HFFc6 (cell line): ENCODE results near the gene C19orf12. TPM values are rescaled to one million over a fixed set of nuclear protein-coding genes. Genes with fewer than 3 reads are reported as not detected.

Experiments used
- DNase-seq: peaks from one replicate; pipeline ENCODE4 v3.0.0-alpha.2; 2018
- H3K27ac Mint-ChIP-seq: 2 replicates; pipeline ENCODE4 v1.8.0; 2020; ENCODE audit warnings: mild to moderate bottlenecking, mixed read lengths
- H3K27me3 Mint-ChIP-seq: 2 replicates; pipeline ENCODE4 v1.8.0; 2021; ENCODE audit warnings: mild to moderate bottlenecking, moderate library complexity, mixed read lengths; ENCODE audit not compliant: insufficient read depth
- H3K36me3 Mint-ChIP-seq: 2 replicates; pipeline ENCODE4 v1.8.0; 2021; ENCODE audit warnings: low read depth, mixed read lengths
- H3K4me1 Mint-ChIP-seq: 2 replicates; pipeline ENCODE4 v1.8.0; 2020; ENCODE audit warnings: low read depth, mixed read lengths
- H3K4me3 Mint-ChIP-seq: 2 replicates; pipeline ENCODE4 v1.8.0; 2020; ENCODE audit warnings: mild to moderate bottlenecking, moderate library complexity, mixed read lengths
- H3K9me3 Mint-ChIP-seq: 2 replicates; pipeline ENCODE4 v1.8.0; 2020; ENCODE audit warnings: mild to moderate bottlenecking, mixed read lengths
- total RNA-seq, 6 experiments: library from RNA; stranded (reverse); fragmentation: NEBNext Ultra II Directional; extraction: Animal tissue kit (Norgen Biotek cat#: 25700); gene quantifications; 2 replicates in 1 of 6; 3 replicates in 5 of 6; pipeline ENCODE4 v1.2.3, GENCODE V29; 2021
- TF ChIP-seq, protein P1 (sequence below): fragments of 200-600 bp; sonication (generic); IDR thresholded peaks from 2 replicates; pipeline ENCODE4 v1.5.0; 2021; ENCODE audit warnings: antibody characterized with exemption, mild to moderate bottlenecking

Gene C19orf12
- total RNA-seq, 6 experiments from 2014 or later: 23.3 to 32.7 (median 24.7) TPM

GRCh38 chr19:29752450-29753025, 37.5 kb upstream of the C19orf12 start:
- TF ChIP-seq, protein P1, sequence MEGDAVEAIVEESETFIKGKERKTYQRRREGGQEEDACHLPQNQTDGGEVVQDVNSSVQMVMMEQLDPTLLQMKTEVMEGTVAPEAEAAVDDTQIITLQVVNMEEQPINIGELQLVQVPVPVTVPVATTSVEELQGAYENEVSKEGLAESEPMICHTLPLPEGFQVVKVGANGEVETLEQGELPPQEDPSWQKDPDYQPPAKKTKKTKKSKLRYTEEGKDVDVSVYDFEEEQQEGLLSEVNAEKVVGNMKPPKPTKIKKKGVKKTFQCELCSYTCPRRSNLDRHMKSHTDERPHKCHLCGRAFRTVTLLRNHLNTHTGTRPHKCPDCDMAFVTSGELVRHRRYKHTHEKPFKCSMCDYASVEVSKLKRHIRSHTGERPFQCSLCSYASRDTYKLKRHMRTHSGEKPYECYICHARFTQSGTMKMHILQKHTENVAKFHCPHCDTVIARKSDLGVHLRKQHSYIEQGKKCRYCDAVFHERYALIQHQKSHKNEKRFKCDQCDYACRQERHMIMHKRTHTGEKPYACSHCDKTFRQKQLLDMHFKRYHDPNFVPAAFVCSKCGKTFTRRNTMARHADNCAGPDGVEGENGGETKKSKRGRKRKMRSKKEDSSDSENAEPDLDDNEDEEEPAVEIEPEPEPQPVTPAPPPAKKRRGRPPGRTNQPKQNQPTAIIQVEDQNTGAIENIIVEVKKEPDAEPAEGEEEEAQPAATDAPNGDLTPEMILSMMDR: no peak
- no peaks in the 10 kb centered on the region for H3K4me1 Mint-ChIP-seq
- no peaks in the 10 kb centered on the region for H3K36me3 Mint-ChIP-seq
- no peak overlapping the region for H3K27ac Mint-ChIP-seq
- peaks cover 28% of the 10 kb centered on the region for H3K27me3 Mint-ChIP-seq
- DNase-seq: no peak
- no peaks in the 10 kb centered on the region for H3K9me3 Mint-ChIP-seq
- H3K4me3 Mint-ChIP-seq: no peak overlapping the region

- Mint-ChIP-seq H3K4me3 (no peak overlapping the region), H3K9me3 (no peaks in the 10 kb centered on the region), H3K27me3 (peaks cover 28% of the 10 kb centered on the region), H3K27ac (no peak overlapping the region), H3K36me3 (no peaks in the 10 kb centered on the region), H3K4me1 (no peaks in the 10 kb centered on the region)
- TF ChIP-seq, protein P1: no peak
- no peak for DNase-seq
Observed at GRCh38 chr19:29751932-29752331, 36.9 kb upstream of the C19orf12 start.

DNA sequence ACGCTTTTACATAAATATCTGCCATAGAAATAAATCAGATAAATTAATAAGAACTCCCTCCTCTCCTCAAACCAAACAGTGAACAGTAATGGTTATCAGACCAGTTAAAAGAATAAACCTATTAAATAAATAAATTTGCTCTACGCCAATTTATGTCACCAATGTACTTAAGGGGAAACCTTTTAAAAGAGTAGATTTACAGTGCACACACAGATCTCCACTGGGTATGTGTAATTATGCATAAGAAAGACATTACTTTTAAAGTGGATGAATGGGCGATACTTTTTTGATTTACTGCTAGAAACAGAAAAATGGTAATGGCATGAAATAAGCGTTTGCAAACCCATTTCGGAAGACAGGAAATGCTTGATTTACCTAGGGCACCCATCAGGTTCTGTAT, 34.9 kb upstream of the C19orf12 start:
- Mint-ChIP-seq H3K9me3 (no peaks in the 10 kb centered on the region), H3K27ac (no peak overlapping the region), H3K4me1 (no peaks in the 10 kb centered on the region), H3K4me3 (no peak overlapping the region), H3K36me3 (no peaks in the 10 kb centered on the region), H3K27me3 (peaks cover 22% of the 10 kb centered on the region)
- no peak for DNase-seq
- TF ChIP-seq, protein P1: no peak

DNA sequence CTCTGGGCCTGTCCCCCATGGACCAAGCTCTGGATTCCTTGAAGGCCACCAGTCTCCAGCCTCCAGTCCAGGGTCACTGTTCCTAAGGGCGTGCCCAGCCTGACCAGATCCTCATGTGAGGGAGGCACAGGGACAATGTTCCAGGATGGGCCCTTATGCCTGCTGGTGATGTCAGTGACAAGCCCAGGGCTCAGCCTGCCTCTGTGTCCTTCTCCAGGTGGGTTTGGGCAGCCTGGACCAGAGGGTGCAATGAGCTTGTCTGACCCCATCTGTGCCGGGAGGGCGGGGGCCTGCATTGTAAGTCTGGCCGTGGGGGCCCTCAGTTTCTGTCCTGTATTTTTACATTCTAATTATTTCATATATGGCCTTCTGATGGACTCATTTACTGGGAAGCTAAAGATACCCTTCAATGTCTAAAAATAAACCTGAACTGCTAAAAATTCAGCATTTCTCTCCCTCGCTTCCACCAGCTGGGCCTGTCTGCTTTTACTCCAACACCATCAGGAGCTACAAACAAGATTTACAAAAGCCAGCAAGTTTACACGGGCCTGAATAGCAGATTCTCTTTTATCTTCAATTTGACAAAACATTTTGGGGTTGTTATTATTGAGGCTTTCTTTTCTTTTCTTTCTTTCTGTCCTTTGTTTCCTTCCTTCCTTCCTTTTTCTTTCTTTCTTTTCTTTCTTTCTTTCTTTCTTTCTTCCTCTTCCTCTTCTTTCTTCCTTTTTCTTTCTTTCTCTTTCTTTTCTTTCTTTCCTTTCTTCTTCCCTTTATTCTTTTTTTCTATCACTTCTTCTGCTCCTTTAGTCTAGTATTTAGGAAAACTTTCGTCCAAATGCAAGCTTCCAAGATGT, 34.2 kb upstream of the C19orf12 start:
- no peaks in the 10 kb centered on the region for H3K36me3 Mint-ChIP-seq
- TF ChIP-seq, protein P1: no peak
- no peak overlapping the region for H3K4me3 Mint-ChIP-seq
- no peak overlapping the region for H3K27ac Mint-ChIP-seq
- no peaks in the 10 kb centered on the region for H3K4me1 Mint-ChIP-seq
- no peak for DNase-seq
- no peaks in the 10 kb centered on the region for H3K9me3 Mint-ChIP-seq
- H3K27me3 Mint-ChIP-seq: peaks cover 21% of the 10 kb centered on the region

- DNase-seq: no peak
- Mint-ChIP-seq H3K4me1 (no peaks in the 10 kb centered on the region), H3K36me3 (no peaks in the 10 kb centered on the region), H3K9me3 (no peaks in the 10 kb centered on the region), H3K4me3 (no peak overlapping the region), H3K27ac (no peak overlapping the region), H3K27me3 (peaks cover 16% of the 10 kb centered on the region)
- TF ChIP-seq, protein P1: peak; percentile 59
Observed at GRCh38 chr19:29745253-29745652, 30.2 kb upstream of the C19orf12 start.
